ENCODE results near the gene B4GALNT4.
"Not testable (repeated sequence)": the region's sequence is repeated elsewhere in the genome, so short reads cannot be mapped to it uniquely, and the experiment has no call there.

The B4GALNT4 gene

GRCh38 chr11:394034-394857, 24.9 kb downstream of the B4GALNT4 start, which contains the start of gene PKP3:
TSS of gene PKP3 (plus strand) at chr11:394209. CDS start at chr11:394293, 84 bp downstream.
- DNase-seq = no peak

GRCh38 chr11:394858-395655, 25.8 kb downstream of the B4GALNT4 start:
- DNase-seq = no peak

GRCh38 chr11:395866-396265, 26.6 kb downstream of the B4GALNT4 start:
- no peak for DNase-seq

- DNase-seq = no peak
Measured at GRCh38 chr11:396511-396947, 27.2 kb downstream of the B4GALNT4 start.

- DNase-seq = no peak
Measured at GRCh38 chr11:396948-397548, 27.7 kb downstream of the B4GALNT4 start.

GRCh38 chr11:398826-399225, 29.5 kb downstream of the B4GALNT4 start:
- DNase-seq = no peak

- no peak for DNase-seq
Measured at GRCh38 chr11:399731-400211, 30.5 kb downstream of the B4GALNT4 start.

GRCh38 chr11:400241-400689, 31.0 kb downstream of the B4GALNT4 start:
- no peak for DNase-seq

GRCh38 chr11:401196-401595, 31.9 kb downstream of the B4GALNT4 start:
- not testable (repeated sequence) for DNase-seq

- no peak for DNase-seq
Measured at GRCh38 chr11:403021-403760, 33.9 kb downstream of the B4GALNT4 start.

GRCh38 chr11:403761-404431, 34.6 kb downstream of the B4GALNT4 start:
- no peak for DNase-seq

- DNase-seq = no peak
Measured at GRCh38 chr11:404551-405264, 35.4 kb downstream of the B4GALNT4 start.

- DNase-seq = no peak
Measured at GRCh38 chr11:405323-405953, 36.1 kb downstream of the B4GALNT4 start.

GRCh38 chr11:405954-406795, 36.9 kb downstream of the B4GALNT4 start:
- no peak for DNase-seq

- peak; percentile 36 for DNase-seq
Measured at GRCh38 chr11:406796-407650, 37.7 kb downstream of the B4GALNT4 start.

- no peak for DNase-seq
Measured at GRCh38 chr11:407651-408123, 38.4 kb downstream of the B4GALNT4 start.

GRCh38 chr11:408154-409007, 39.1 kb downstream of the B4GALNT4 start:
- DNase-seq = no peak
